Thyroid gland (tissue), 4 donors: ENCODE results near the gene TRPM1. TPM values are rescaled to one million over a fixed set of nuclear protein-coding genes. Genes with fewer than 3 reads are reported as not detected.

Source experiments
- DNase-seq, 2 donors: peaks; one replicate each; pipeline ENCODE4 v3.0.0-alpha.2; 2019
- H3K27ac ChIP-seq, 3 donors: fragments of 200-600 bp; sonication (generic); 1 replicate in 2 of 3; 2 replicates in 1 of 3; pipeline ENCODE4 v1.5.1; 2016 to 2019; ENCODE audit warnings: mild to moderate bottlenecking in 1 of 3, moderate library complexity in 1 of 3
- H3K27me3 ChIP-seq: fragments of 200-600 bp; sonication (generic); one replicate; pipeline ENCODE4 v1.5.1; 2019
- H3K36me3 ChIP-seq, 2 donors: fragments of 200-600 bp; sonication (generic); one replicate each; pipeline ENCODE4 v1.5.1; 2016 to 2019
- H3K4me1 ChIP-seq, 2 donors: fragments of 200-600 bp; sonication (generic); one replicate each; pipeline ENCODE4 v1.5.1; 2017 to 2019
- H3K4me3 ChIP-seq, 3 donors: fragments of 200-600 bp; sonication (generic); replicated peaks in 1 of 3; 1 replicate in 2 of 3; 2 replicates in 1 of 3; pipeline ENCODE4 v1.5.1; 2016; ENCODE audit warnings: mild to moderate bottlenecking in 1 of 3
- H3K9me3 ChIP-seq: fragments of 200-600 bp; sonication (generic); one replicate; pipeline ENCODE4 v1.5.1; 2017
- CTCF ChIP-seq, 6 experiments: fragments of 200-600 bp in 3 of 6; fragments of 450-650 bp in 3 of 6; sonication (generic) in 3 of 6; IDR thresholded peaks; one replicate each; pipeline ENCODE4 v1.5.1; 2016 to 2019; ENCODE audit warnings: antibody characterized with exemption in 6 of 6, mild to moderate bottlenecking in 2 of 6, inconsistent platforms in 1 of 6, moderate library complexity in 1 of 6
- POLR2A ChIP-seq, 2 donors: fragments of 450-650 bp; IDR thresholded peaks; one replicate each; pipeline ENCODE4 v1.6.1; 2017; ENCODE audit warnings: antibody characterized with exemption in 2 of 2, mild to moderate bottlenecking in 2 of 2, moderate library complexity in 1 of 2
- WGBS, 2 donors: methylation state at CpG; one replicate each; pipeline ENCODE4 v1.1.5; 2017; 5-methylcytosine and 5-hydroxymethylcytosine counted together
- intact Hi-C: fragments of 100-400 bp; cut with DNase I; formaldehyde crosslinking; loops from one replicate; pipeline ENCODE4 v1.15.1; 2023
- total RNA-seq, 4 donors: library from RNA; depleted of rRNA; stranded (reverse); fragments of >200 nt; gene quantifications; one replicate each; pipeline ENCODE4 v1.2.3, GENCODE V29; 2016

TRPM1 gene
- total RNA-seq, 4 donors from 2014 or later = not detected

- H3K4me3 ChIP-seq = no peak overlapping the region
- H3K4me1 ChIP-seq = peaks cover 3 to 7% of the 10 kb centered on the region in 2 donors
- H3K27me3 ChIP-seq = no peaks in the 10 kb centered on the region
- H3K36me3 ChIP-seq = no peaks in the 10 kb centered on the region
- H3K9me3 ChIP-seq = no peaks in the 10 kb centered on the region
- intact Hi-C loops = no loop called here
- no peak for TF ChIP-seq POLR2A (IDR thresholded peaks at IDR 0.05)
- TF ChIP-seq CTCF (IDR thresholded peaks at IDR 0.05) = no peak
- DNase-seq = no peak
- 84 to 89% methylated on average over 6 of the region's 6 CpGs for WGBS, 2 donors
- no peak overlapping the region for H3K27ac ChIP-seq
Measured at GRCh38 chr15:31084176-31084575, 17.3 kb downstream of the TRPM1 start.

DNA sequence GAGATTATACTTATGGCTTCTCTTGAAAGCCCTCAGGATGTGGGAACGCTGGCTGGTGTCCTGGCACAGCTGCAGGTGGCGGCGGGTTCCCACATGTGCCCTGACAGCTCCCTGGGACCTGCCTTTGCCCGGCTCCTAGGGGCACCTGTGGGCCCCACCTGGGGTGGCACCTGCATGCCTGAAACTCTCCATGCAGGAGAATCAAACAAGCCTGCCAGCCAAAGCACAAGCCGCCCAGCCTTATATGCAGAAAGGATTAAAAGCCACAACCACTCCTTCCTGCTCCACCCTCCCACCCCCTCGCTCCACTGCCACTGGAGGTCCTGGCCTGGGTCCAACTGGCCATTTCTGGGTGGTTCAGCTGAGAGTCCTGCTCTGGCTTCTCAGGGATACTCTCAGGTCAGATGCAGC is 18.1 kb downstream of the TRPM1 start:
- intact Hi-C loops = no loop called here
- Histone ChIP-seq H3K4me1 (peaks cover 3 to 7% of the 10 kb centered on the region in 2 donors), H3K9me3 (no peaks in the 10 kb centered on the region), H3K27me3 (no peaks in the 10 kb centered on the region), H3K36me3 (no peaks in the 10 kb centered on the region), H3K27ac (no peak overlapping the region), H3K4me3 (no peak overlapping the region)
- peak; percentile 39 to 49 for DNase-seq
- WGBS, 2 donors = 34 to 44% methylated on average over 2 to 6 of the region's 6 CpGs
- TF ChIP-seq POLR2A (IDR thresholded peaks at IDR 0.05) (no peak), CTCF (IDR thresholded peaks at IDR 0.05) (no peak)

DNA sequence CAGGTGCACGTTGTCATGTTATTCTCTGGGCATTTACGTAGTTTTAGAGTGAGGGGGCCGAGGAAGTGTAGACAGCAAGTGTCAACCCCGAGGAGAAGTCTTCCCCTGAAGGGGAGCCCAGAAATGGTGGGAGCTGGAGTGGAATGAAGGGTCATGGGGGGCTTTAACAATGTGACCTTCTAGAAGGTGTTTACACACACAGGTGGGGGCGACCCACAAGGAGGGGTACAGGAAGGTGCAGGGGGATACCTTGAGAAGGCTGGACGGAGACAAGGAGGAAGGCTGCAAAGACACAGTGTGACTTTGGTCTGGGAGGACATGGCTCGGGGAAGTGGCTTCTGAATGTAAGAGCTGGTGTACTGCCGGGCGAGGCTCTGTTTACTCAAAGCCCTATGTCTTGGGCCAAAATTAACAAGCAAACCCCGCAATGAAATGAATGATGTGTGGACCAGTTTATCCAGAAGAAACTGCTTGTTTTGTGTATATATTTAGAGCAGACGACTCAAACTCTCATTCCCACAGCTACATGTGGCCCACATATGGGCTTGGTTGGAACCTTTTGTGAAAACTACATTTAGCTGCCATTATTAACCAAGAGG is 18.7 kb downstream of the TRPM1 start:
- Histone ChIP-seq H3K27ac (no peak overlapping the region), H3K9me3 (no peaks in the 10 kb centered on the region), H3K4me3 (no peak overlapping the region), H3K36me3 (no peaks in the 10 kb centered on the region), H3K27me3 (no peaks in the 10 kb centered on the region), H3K4me1 (peaks cover 3 to 7% of the 10 kb centered on the region in 2 donors)
- intact Hi-C loops = no loop called here
- 88 to 90% methylated on average over 11 of the region's 11 CpGs for WGBS, 2 donors
- TF ChIP-seq POLR2A (IDR thresholded peaks at IDR 0.05) (no peak), CTCF (IDR thresholded peaks at IDR 0.05) (no peak)
- DNase-seq = no peak

- Histone ChIP-seq H3K4me1 (peaks cover 3 to 7% of the 10 kb centered on the region in 2 donors), H3K4me3 (no peak overlapping the region), H3K36me3 (no peaks in the 10 kb centered on the region), H3K27me3 (no peaks in the 10 kb centered on the region), H3K9me3 (no peaks in the 10 kb centered on the region), H3K27ac (no peak overlapping the region)
- 86 to 88% methylated on average over 6 of the region's 6 CpGs for WGBS, 2 donors
- intact Hi-C loops = no loop called here
- DNase-seq = no peak
- no peak for TF ChIP-seq POLR2A (IDR thresholded peaks at IDR 0.05)
- no peak for TF ChIP-seq CTCF (IDR thresholded peaks at IDR 0.05)
Measured at GRCh38 chr15:31081588-31082250, 19.8 kb downstream of the TRPM1 start.

GRCh38 chr15:31081056-31081455 is 20.5 kb downstream of the TRPM1 start:
- Histone ChIP-seq H3K36me3 (no peaks in the 10 kb centered on the region), H3K4me1 (peaks cover 3 to 7% of the 10 kb centered on the region in 2 donors), H3K4me3 (peak overlapping the region in 1 of 3 donors; percentile 18), H3K27me3 (no peaks in the 10 kb centered on the region), H3K27ac (no peak overlapping the region), H3K9me3 (no peaks in the 10 kb centered on the region)
- no peak for TF ChIP-seq POLR2A (IDR thresholded peaks at IDR 0.05)
- no peak for TF ChIP-seq CTCF (IDR thresholded peaks at IDR 0.05)
- intact Hi-C loops = no loop called here
- 59 to 70% methylated on average over 10 to 11 of the region's 11 CpGs for WGBS, 2 donors
- DNase-seq = no peak
